NCI-H82 treated with DMSO at 0.1 percent for 48 hours (cell line): ENCODE results near the gene NOS1AP.
"Not testable (repeated sequence)": the region's sequence is repeated elsewhere in the genome, so short reads cannot be mapped to it uniquely, and the experiment has no call there.

Experiments used
- DNase-seq: peaks from one replicate; lab custom pipeline; 2025; ENCODE audit not compliant: unreplicated experiment; lab: John Stamatoyannopoulos, UW

The NOS1AP gene

DNA sequence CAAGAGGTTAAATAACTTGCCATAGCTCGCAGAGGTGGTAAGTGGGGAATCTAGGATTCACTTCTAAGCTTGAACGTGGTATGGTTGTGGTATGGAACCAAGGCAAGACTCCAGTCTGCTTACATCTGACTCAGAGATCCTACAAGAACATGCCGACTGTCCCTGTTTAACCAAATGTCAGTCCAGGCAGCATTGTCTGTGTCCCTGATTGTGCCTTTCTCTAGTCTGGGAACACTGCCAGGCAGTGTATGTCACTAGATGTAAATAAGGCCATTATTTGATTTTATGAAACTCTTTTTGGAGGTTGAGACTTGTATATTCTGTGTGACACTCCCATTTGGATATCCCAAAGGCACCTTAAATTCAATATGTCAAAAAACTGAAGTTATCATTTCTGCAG, 96.0 kb downstream of the NOS1AP start:
- DNase-seq: no peak

DNA sequence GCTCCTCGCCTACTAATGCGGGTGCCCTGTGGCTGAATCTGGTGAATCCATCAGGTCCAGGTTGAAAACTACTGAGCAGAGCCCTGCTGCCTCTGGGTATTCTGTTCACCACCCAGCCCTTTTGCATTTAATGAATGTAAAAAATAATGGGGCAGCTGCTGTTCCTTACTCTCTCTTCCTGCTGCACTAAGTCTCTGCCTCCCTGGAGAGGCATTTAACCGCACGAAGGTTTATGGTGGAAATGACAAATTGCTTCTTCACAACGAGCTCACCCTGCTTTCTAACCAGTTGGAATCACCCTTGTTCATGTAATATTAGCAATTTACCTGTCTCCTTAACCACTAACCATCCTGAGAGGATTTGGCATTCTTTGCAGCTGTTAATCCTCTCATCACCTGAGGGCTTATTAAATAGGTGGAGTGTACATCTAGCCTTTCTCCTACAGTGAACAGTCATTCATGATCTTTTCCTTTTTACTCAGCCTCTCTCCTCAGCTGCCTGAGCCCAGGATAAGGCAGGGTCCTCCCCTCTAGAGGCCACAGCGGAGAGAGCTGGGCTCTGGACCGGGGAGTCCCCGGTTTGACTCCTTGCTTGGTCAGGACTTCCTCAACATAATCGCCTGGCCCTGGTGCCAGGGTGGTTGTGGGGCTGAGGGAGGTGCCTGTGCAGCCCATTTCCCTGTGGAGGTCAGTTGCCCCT, 97.6 kb downstream of the NOS1AP start:
- DNase-seq: peak; percentile 31

DNA sequence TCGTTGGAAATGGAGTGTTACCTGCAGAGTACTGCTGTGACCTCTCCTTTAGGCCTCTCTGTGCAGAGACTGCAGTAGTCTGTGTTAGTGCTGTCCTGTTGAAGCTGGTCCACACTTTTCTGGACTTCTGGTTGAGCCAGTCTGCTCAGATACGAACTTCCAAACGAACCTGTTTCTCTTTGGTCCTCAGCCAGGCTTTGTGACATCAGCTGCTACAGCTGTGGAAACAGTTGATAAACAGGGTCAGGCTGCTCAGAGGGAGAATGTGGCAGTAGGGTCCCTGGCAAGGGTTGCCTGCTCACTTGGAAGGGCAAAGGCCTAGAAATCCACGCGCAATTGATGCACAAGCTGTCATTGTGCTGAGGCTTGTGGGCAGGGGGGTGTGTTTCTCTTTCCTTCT, 98.8 kb downstream of the NOS1AP start:
- DNase-seq: no peak

DNA sequence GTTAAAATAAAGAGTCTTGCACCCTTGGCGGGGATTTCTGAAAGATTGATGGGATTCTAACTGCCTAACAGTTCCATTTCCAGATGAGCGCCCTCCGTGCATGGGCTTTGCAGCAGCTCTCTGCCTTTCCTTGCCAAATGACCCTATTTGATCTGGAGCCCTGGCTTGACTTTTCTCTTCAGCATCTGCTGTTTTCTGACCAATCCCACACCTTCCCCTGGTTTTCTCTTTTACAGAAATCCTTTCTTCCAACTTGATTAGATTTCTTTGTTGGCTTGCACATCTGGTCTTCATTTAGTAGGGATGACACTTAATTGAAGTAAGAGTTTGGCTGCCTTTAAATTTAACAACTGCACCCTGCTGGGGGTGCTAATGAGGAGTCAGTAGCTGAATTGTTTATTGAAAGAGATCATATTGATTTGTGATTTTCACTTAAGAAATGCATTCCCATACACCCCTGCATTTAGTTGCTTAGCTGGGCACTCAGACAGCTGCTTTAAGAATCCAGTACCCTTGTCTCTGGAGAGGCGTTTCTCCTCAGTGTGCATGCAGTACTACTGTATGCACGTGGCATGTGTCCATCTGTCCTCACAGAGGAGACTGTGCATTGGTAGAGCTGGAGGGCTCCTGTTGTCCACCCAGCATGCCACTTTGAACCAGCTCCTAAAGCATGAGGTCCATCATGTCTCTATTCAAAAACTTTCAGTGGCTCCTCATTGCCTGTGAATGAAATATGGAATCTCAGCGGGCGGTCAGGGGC, 99.7 kb downstream of the NOS1AP start:
- DNase-seq: peak; percentile 86

DNA sequence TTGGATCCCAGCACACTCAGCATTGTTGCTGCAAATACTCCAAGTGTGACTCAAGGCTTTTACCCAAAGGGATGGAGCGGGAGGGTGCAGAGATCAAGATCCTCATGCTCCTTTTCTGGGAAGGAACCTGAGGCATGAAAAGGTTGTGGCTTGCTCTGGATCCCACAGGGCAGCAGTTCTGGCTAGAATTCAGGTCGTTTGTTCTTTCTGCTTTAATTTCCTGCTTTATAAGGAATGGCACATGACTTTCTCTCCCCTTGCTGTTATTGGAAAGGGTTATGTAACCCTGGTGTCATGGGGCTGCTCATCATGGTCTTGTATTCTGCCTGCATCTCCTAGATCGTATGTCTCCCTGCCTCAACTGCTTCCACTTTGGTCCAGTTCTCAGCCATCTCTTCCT, 101.6 kb downstream of the NOS1AP start:
- DNase-seq: no peak

DNA sequence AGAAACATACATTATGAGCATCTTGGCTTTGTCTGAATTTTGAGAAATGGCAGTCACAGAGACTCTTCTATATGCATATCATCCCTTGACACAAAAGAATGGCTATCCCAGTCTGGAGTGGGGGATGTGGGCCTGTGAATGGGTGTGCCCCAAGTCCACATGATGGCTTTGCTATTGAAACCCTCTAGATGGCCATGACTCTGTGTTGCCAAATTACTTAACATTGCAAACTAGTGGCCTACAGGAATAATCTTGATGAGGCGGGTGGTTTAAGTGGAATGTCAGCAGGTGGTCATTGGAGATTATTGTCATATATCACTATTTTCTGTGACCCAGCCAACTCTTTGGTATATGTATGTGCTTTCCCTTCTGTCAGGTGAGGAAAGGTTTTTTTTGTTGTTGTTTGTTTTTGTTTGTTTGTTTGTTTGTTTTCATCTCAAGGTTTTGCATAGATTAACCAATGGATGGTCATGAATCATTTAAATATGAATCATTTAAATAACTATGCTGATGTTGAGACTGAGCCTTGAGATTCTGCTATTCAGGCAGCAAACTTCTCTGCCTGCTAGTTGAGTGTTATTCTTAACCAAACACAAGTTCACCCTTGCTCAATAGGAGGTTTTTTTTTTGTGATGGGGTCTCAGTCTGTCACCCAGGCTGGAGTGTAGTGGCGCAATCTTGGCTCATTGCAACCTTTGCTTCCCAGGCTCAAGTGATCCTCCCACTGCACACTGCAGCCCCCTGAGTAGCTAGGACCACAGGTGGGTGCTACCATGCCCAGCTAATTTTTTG, 103.0 kb downstream of the NOS1AP start:
- no peak for DNase-seq

DNA sequence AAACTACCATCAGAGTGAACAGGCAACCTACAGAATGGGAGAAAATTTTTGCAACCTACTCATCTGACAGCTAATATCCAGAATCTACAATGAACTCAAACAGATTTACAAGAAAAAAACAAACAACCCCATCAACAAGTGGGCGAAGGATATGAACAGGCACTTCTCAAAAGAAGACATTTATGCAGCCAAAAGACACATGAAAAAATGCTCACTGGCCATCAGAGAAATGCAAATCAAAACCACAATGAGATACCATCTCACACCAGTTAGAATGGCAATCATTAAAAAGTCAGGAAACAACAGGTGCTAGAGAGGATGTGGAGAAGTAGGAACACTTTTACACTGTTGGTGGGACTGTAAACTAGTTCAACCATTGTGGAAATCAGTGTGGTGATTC, 104.1 kb downstream of the NOS1AP start:
- DNase-seq: not testable (repeated sequence)

DNA sequence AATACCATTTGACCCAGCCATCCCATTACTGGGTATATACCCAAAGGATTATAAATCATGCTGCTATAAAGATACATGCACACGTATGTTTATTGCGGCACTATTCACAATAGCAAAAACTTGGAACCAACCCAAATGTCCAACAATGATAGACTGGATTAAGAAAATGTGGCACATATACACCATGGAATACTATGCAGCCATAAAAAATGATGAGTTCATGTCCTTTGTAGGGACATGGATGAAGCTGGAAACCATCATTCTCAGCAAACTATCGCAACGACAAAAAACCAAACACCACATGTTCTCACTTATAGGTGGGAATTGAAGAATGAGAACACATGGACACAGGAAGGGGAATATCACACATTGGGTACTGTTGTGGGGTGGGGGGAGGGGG, 104.5 kb downstream of the NOS1AP start:
- not testable (repeated sequence) for DNase-seq

DNA sequence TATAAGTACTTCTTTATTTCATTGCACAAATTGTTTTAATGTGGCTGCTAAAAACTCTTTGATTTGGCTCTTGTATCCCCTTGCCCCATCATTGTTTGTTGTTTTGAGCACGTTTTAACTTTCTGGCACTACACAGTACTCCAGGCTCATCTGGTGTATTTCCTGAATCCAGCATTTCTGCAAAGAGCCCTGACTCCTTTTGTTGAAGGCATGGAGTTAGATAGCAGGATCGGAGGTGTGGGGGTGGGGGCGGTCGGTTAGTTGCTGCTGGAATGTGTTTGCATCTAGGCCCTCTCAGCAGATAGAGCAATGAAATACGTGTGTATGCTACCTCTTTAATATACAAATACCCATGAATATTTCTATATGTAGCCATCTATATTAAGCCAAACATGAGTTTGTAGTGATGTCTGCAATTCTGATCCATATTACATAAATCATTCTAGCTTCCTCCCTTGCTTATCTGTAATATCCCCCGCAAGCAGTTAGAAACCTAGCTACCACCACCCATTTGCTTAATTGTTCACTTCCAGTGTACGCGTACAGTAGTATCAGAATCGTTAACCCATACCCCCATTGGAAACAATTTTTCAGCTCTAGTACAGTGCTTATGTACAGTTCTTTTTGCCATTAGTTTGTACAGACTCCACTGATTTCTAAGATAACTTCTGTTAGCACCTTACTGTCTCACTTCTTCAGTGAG, 106.0 kb downstream of the NOS1AP start:
- DNase-seq: peak; percentile 33

DNA sequence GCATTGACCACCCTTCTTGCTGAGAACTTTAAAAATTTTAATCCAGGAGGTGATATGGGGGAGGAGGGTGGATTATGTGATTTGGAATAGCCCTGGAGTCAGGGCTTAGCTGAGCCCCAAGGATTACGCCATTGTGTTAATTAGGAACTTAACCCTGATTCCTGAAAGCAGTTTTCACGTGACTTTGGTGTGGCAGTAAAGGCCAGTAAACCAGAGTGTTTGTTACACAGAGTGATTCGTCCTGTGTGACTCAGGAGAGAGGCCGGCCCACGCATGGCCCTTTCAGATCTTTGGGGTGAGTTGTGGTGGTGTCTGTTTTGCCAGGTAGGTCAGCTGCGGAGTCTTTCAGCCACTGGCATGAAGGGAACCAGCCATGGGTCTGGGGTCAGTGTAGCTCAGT, 107.6 kb downstream of the NOS1AP start:
- peak; percentile 95 for DNase-seq

DNA sequence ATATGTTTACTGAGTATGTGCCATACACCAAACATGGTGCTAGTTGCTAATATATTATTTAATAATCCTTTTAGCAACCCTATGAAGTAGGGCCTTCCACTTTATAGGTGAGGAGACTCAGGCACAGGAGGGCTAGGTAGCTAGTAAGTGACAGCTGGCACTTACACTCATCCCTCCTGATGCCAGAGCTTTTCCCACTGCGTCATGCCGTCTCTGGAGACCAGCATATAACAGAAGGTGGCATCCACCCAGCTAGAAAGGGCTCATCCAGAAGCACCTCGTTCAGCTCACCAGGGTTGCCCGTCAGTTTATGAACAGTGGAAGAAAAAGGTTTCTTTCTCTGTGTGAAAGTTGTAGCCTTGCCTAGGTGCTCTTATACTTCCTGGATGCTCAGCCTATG, 108.9 kb downstream of the NOS1AP start:
- peak; percentile 89 for DNase-seq

DNA sequence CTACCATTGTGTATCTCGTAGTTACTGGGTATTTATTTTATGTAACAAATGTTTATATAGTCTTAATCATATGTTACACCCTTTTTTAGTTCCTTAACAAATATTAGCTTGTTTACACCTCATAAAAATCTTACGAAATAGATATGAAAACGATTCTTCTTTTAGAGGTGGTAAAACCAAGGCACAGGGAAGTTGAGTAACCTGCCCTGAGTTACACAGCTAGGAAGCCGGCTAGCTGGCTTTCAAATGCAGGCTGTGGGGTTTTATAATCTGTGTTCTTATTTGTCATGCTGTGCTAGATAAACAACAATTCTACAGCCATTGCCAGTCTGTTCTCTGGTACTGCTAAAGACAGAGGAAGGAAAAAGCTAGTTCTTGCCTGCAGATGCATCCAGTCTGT, 109.6 kb downstream of the NOS1AP start:
- no peak for DNase-seq

DNA sequence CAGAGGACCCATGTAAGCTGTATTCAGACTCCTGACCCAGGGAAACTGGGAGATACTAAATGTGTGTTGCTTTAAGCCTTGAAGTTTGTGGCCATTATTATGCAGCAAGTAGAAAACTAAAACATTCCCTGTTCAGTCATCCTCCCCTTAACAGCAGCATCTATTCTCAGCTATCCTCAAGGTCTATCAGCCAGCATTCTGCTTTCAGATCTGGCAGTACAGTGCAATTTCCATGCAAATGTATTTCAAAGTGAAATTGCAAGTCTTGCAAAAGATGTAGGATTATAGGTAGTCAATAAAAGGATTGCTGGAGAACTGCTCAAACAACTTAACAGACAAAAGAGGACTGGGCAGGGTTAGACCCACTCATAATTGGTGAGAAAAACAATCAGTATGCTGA, 111.3 kb downstream of the NOS1AP start:
- DNase-seq: no peak

DNA sequence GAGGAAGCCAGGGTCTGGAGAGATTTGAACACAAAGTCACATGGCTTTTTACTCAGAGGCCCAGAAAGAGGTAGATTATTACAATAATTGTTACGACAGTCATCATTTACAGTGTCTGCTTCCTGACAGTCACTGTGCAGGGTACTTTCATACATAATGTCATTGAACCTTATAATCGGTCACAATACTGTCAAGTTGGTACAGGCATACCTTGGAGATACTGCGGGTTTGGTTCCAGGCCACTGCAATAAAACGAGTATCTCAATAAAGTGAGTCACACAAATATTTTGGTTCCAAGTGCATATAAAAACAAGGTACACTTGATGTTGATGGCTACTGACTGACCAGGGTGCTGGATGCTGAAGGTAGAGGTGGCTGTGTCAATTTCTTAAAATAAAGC, 112.6 kb downstream of the NOS1AP start:
- DNase-seq: no peak

DNA sequence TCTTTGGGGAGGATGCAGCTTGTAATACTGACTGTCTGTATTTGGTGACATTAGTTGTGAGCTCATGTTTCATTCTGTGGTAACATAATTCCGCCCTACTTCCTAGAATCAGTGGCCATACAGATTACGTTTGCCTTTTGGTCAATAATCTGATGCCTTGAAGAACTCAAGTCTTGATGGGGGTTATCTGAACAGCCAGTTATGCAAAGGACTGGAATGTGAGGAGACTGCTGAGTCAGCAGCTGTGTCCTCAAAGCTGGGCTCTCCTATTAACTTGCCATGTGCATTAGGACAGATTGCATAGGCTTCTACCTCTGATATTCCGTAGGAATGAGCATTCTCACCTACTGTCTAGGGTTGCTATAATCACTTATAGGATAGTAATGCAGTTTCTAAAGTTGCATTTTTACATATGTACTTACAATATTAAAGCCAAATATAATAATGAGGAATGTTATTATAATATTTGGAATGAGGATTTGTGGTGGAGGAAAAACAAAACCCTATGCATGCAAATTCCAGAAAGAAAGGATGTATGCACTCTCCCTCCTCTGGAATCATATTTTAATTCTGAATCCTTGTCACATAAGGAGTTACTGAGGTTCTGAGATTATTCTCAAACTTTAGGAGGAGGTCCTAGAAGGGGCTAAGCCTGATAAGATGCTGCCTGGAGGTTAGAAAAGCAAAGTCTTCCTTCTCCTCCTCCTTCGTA, 116.0 kb downstream of the NOS1AP start:
- DNase-seq: no peak

DNA sequence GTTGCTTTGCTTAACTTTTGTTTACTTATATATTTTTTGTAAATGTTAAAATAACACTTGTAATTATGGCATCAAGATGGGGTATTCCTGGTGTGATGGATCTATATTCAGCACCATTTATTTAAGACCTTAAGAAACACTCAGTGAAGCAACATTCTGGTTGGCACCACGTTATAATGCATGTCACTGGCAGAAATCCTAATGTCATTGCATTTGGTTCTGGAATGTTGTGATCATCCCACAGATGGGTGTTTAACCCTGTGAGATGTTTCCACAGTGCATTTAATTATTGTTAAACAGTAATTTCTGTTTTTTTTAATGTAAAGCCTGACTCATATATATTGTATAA, 116.5 kb downstream of the NOS1AP start:
- DNase-seq: no peak

DNA sequence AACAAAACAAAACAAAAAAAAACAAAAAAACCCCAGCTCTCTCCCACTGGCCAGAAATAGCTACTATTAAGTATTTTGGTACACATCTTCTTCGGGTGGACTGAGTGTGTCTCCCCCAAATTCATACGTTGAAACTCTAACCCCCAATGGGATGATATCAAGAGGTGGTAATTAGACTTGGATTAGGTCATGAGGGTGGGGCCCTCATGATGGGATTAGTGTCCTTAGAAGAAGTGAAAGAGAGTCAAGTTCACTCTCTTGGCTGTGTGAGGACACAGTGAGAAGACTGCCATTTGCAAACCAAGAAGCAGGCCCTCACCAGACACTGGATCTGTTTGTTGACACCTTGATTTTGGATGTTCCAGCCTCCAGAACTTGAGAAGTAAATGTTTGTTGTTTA, 116.9 kb downstream of the NOS1AP start:
- peak; percentile 27 for DNase-seq

DNA sequence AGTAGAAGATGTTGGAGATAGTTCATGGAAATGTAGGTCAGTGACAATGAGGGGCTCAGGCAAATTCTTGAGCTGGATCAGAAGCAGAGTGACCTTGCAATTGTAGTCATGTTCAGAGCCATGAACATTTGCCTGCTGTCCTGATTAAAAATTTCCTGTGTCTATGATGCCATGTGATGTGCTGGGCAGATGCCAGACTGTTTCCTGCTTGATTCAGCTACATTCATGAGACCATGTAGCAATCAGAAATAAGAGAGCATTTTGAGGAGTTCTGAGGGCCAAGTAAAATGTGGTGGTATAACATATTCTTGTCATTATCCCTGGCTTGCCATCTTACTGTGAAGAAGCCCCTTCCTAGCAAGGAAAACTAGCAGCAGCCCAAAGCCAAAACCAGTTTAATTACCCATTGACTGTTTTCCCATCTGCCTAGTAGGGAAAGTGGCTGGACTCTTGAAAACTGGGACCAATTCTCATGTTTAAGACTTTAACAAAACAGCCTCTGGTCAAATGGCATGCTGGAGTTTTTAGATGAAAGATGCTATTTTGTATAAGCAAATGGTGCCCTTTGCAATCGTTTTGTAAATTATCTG, 118.3 kb downstream of the NOS1AP start:
- DNase-seq: no peak

DNA sequence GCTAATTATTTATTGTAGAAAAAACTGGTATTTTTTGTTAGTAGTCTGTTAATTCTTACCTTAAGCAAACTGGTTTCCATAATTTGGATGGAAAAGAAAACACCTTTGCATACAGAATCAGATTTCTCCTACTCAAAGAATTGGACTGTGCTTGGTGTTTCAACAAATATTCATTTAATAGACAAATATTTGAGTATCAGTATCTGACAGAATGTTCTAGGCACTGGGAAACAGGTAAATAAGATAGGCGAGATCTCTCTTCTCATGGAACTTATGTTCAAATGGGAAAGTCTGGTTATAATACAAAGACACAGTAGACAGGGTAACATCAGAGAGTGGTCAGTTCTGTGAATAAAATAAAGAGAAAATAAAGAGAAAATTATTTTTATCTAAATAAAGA, 119.9 kb downstream of the NOS1AP start:
- DNase-seq: no peak
